Psoas muscle (tissue), 8 donors: ENCODE data around the gene SLCO2A1. TPM values are rescaled to one million over a fixed set of nuclear protein-coding genes. Genes with fewer than 3 reads are reported as not detected.

Source experiments
- ATAC-seq, 4 donors: fragments of 200-7000 bp; cut with Tn5 transposase; one replicate each; pipeline ENCODE4 v1.9.1; 2020; ENCODE audit warnings: moderate library complexity in 3 of 4, mild to moderate bottlenecking in 2 of 4
- DNase-seq, 2 donors: peaks; one replicate each; pipeline ENCODE4 v3.0.0-alpha.2; 2020
- H3K27ac ChIP-seq: fragments of 200-600 bp; one replicate; pipeline ENCODE4 v1.8.0; 2022
- H3K27me3 ChIP-seq, 3 donors: fragments of 200-600 bp in 1 of 3; one replicate each; pipeline versions ENCODE4 v1.6.1 to v1.8.0; 2013 to 2022; ENCODE audit warnings: low read length in 2 of 3, mild to moderate bottlenecking in 2 of 3, moderate library complexity in 1 of 3; ENCODE audit not compliant: insufficient read depth in 3 of 3
- H3K36me3 ChIP-seq, 2 donors: fragments of 200-600 bp in 1 of 2; one replicate each; pipeline versions ENCODE4 v1.6.1 to v1.8.0; 2013 to 2022; ENCODE audit warnings: low read depth in 1 of 2, mild to moderate bottlenecking in 1 of 2, moderate library complexity in 1 of 2; ENCODE audit not compliant: insufficient read depth in 1 of 2
- H3K4me1 ChIP-seq: fragments of 200-600 bp; one replicate; pipeline ENCODE4 v1.8.0; 2022
- H3K4me3 ChIP-seq: fragments of 200-600 bp; one replicate; pipeline ENCODE4 v1.8.0; 2022; ENCODE audit warnings: mild to moderate bottlenecking
- H3K9me3 ChIP-seq: fragments of 200-600 bp; one replicate; pipeline ENCODE4 v1.8.0; 2022
- WGBS, 3 donors: extraction: QIAGEN DNeasy Blood & Tissue Kit; methylation state at CpG; one replicate each; pipeline versions ENCODE4 v1.1.6 to v1.1.7; 2013; 5-methylcytosine and 5-hydroxymethylcytosine counted together
- intact Hi-C, 2 donors: fragments of 100-400 bp; cut with DNase I; formaldehyde crosslinking; loops; one replicate each; pipeline versions ENCODE4 v1.11.0 to v1.14.2; 2022
- polyA plus RNA-seq, 3 donors: library from polyadenylated mRNA; stranded (reverse); fragments of 200-250 nt; gene quantifications; one replicate each; pipeline ENCODE4 v1.2.3, GENCODE V29; 2013
- total RNA-seq, 4 donors: library from RNA; stranded (reverse); fragmentation: NEBNext Ultra II Directional in 2 of 4; extraction: Animal tissue kit (Norgen Biotek cat#: 25700) in 2 of 4; gene quantifications; one replicate each; pipeline versions ENCODE4 v1.2.1 to v1.2.4, GENCODE V29; 2021 to 2023
- TF ChIP-seq, protein P1 (sequence below): fragments of 200-600 bp; IDR thresholded peaks from one replicate; pipeline ENCODE4 v1.8.0; 2022; ENCODE audit warnings: antibody characterized with exemption
- donor health status: healthy with polysubstance abuse.
- donor health status: DM: no; HTN: no; CAD: no; lungs with moderate emphysema.
- donor health status: Bipolar disorder and iron deficiency.
- donor health status: healthy.
- donor health status: DM: yes; HTN: yes; CAD: no.
- donor health status: DM: no; HTN: no; CAD: no.
- donor health status: DM: no; HTN: no; CAD: no.
- donor health status: DM: yes; HTN: yes; CAD: no.

SLCO2A1 gene
- total and polyA plus RNA-seq, 7 donors = 0.72 to 5.2 (median 3.7) TPM

- no peaks in the 10 kb centered on the region for H3K36me3 ChIP-seq
- H3K4me1 ChIP-seq = no peaks in the 10 kb centered on the region
- peaks cover 0 to 5% (median 0%) of the 10 kb centered on the region in 3 donors for H3K27me3 ChIP-seq
- no peak for DNase-seq
- ATAC-seq = no peak
- TF ChIP-seq, protein P1, sequence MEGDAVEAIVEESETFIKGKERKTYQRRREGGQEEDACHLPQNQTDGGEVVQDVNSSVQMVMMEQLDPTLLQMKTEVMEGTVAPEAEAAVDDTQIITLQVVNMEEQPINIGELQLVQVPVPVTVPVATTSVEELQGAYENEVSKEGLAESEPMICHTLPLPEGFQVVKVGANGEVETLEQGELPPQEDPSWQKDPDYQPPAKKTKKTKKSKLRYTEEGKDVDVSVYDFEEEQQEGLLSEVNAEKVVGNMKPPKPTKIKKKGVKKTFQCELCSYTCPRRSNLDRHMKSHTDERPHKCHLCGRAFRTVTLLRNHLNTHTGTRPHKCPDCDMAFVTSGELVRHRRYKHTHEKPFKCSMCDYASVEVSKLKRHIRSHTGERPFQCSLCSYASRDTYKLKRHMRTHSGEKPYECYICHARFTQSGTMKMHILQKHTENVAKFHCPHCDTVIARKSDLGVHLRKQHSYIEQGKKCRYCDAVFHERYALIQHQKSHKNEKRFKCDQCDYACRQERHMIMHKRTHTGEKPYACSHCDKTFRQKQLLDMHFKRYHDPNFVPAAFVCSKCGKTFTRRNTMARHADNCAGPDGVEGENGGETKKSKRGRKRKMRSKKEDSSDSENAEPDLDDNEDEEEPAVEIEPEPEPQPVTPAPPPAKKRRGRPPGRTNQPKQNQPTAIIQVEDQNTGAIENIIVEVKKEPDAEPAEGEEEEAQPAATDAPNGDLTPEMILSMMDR = no peak
- no peak overlapping the region for H3K27ac ChIP-seq
- intact Hi-C loops = no loop called here
- no peaks in the 10 kb centered on the region for H3K9me3 ChIP-seq
- H3K4me3 ChIP-seq = no peak overlapping the region
- 63 to 80% (median 71%) methylated on average over 6 of the region's 6 CpGs for WGBS, 3 donors
These were observed 145.5 kb downstream of the SLCO2A1 start for GRCh38 chr3:133884054-133884886.

DNA sequence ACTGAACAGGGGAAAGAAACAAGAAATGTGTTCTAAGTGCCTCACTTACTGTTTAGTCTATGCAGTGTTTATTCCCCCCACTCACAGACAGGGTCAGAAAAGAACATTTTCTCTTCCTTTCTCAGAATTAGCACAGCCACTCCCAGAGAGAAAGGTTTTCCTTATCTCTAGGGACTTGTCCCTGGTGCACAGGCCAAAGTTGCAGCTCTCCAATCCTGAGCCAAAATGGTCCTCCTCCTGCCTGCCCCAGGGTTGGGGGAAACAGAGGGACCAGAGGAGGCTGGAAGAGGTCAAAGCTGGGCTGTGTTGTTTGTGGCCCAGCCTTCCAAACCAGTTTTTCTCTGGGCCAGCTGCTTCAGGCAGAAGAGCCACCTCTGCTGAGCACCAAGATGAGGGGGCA is 146.1 kb downstream of the SLCO2A1 start:
- H3K27me3 ChIP-seq = peaks cover 0 to 5% (median 0%) of the 10 kb centered on the region in 3 donors
- no peak for ATAC-seq
- no peak overlapping the region for H3K27ac ChIP-seq
- TF ChIP-seq, protein P1 = no peak
- no peak overlapping the region for H3K4me3 ChIP-seq
- H3K36me3 ChIP-seq = no peaks in the 10 kb centered on the region
- H3K9me3 ChIP-seq = no peaks in the 10 kb centered on the region
- DNase-seq = no peak
- H3K4me1 ChIP-seq = no peaks in the 10 kb centered on the region
- intact Hi-C loops = no loop called here

GRCh38 chr3:133882986-133883586 is 146.6 kb downstream of the SLCO2A1 start:
- no peaks in the 10 kb centered on the region for H3K36me3 ChIP-seq
- H3K27ac ChIP-seq = no peak overlapping the region
- 64 to 76% (median 74%) methylated on average over 3 of the region's 3 CpGs for WGBS, 3 donors
- ATAC-seq (no peak), DNase-seq (no peak)
- H3K4me1 ChIP-seq = no peaks in the 10 kb centered on the region
- peaks cover 0 to 5% (median 0%) of the 10 kb centered on the region in 3 donors for H3K27me3 ChIP-seq
- intact Hi-C loops = no loop called here
- no peaks in the 10 kb centered on the region for H3K9me3 ChIP-seq
- H3K4me3 ChIP-seq = no peak overlapping the region
- TF ChIP-seq, protein P1 = no peak

GRCh38 chr3:133881939-133882825 is 147.5 kb downstream of the SLCO2A1 start:
- TF ChIP-seq, protein P1 = no peak
- no peaks in the 10 kb centered on the region for H3K4me1 ChIP-seq
- H3K27ac ChIP-seq = no peak overlapping the region
- WGBS, 3 donors = 75 to 82% (median 80%) methylated on average over 5 of the region's 5 CpGs
- H3K36me3 ChIP-seq = no peaks in the 10 kb centered on the region
- ATAC-seq = no peak
- intact Hi-C loops = no loop called here
- no peak overlapping the region for H3K4me3 ChIP-seq
- H3K27me3 ChIP-seq = peaks cover 0 to 5% (median 0%) of the 10 kb centered on the region in 3 donors
- H3K9me3 ChIP-seq = no peaks in the 10 kb centered on the region
- DNase-seq = no peak
